ENCODE data around the gene GABRG3.

GABRG3 gene

DNA sequence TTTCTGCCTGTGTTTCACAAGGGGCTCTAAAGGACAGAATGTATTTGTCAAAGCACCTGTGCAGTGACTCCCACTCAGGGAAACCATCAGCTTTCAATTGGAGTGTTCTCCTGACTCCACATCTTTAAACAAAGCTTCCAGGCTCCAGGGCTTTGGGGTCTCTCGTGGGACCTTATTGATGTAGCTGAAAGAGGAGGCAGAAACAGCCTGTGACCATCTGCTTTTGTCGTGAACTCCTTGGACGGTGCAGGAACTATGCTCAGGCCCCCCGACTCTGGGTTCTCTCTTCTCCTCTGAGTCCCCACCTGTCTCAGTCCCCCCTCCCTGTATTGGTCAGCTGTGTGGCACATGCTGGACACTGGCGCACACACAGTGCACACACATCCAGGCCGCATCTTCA, 486.8 kb downstream of the GABRG3 start:
- no peak for DNase-seq (ENCODE audit: low read depth in 1 of 2, low spot score in 1 of 2)

DNA sequence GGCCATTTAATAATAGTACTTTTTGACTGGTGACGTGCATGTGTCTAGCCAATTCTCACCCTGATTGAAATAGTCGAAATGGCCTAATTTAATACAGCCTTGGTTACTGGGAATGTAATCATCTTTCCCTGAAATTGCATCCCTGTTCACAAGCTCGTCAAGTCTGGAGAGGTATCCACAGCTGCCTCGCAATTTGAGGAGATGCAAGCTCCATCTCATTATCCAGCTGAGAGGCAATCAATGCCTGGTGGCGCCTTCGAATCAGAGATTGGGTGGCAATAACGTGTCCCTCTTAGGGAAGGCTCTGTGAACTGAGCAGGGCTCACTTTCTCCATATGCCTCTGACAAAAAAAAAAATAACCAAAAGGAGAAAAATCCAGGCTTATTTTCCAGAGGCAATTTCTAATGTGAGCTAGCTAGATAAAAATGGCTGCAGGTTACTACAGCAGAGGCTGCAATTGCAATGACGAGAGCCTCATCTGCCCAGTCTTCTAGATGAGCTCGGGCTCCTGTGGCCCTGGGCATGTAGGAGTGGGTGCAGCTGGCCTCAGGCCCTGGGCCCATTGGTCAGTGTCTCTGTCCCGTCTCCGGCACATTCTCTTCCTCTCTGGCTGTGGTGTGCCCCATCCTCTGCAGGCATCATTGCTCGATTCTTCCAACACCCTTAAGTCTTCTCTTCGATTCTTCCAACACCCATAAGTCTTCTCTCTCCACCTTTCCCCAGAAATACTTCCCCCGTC, 487.5 kb downstream of the GABRG3 start:
- DNase-seq (ENCODE audit: low read depth in 1 of 2, low spot score in 1 of 2): no peak

DNA sequence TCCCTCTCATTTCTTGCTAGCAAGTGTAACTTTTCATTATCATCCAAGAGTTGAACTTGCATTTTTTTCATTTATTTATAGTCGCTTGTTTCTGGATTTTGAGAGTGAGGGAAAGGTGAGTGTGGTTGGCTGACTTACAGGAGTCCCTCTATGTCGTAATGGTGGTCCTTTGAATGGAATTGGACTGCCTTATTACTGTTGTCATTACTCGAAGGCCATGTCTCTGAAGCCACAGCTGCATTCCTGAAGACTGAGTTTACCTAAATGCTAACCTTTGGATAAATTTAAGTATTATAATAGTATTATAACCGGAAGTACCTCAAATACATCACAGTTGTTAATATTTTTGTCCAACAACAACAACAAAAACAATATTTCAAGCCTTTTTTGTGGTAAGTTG, 488.9 kb downstream of the GABRG3 start:
- DNase-seq (ENCODE audit: low read depth in 1 of 2, low spot score in 1 of 2): no peak

DNA sequence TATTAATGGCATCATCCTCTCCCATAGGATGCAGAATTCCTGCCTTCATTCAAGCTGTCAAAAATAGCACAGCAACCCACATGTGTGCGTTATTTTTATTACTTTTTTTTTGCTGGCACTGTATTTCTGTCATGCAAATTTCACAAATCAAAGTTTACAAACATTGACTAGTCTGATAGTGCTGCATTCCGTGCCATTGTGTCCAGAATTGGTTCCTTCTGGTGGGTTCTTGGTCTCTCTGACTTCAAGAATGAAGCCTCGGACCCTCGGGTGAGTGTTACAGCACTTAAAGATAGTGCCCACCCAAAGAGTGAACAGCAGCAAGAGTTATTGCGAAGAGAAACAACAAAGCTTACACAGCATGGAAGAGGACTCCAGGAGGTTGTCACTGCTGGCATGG, 490.2 kb downstream of the GABRG3 start:
- no peak for DNase-seq (ENCODE audit: low read depth in 1 of 2, low spot score in 1 of 2)

DNA sequence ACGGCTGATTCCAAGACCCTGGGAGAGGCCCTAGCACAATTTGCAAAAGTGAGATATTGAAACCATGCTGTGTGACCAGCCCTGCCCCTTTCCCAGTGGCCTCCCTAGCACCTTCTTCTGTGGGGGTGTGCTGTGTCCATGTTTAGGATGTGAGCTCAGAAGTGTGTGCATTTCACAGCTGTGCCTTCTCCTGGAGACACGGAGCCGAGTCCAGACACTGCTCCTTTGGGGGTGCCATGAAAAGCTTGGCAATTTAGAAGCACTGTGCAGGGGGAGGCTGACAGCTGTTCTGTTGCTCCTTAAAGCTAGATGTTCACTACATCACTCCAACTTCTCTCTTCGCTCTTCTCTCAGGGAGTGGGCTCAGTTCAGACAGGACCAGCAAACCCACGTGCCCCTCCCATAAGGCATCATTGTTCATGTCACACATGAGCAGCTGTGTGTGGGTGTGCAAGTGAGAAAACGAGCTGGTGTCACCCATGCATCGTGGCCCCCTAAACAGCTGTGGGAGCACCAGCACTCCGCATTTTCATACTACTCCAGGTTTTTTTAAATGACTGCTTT, 492.6 kb downstream of the GABRG3 start:
- no peak for DNase-seq (ENCODE audit: low read depth in 1 of 2, low spot score in 1 of 2)

DNA sequence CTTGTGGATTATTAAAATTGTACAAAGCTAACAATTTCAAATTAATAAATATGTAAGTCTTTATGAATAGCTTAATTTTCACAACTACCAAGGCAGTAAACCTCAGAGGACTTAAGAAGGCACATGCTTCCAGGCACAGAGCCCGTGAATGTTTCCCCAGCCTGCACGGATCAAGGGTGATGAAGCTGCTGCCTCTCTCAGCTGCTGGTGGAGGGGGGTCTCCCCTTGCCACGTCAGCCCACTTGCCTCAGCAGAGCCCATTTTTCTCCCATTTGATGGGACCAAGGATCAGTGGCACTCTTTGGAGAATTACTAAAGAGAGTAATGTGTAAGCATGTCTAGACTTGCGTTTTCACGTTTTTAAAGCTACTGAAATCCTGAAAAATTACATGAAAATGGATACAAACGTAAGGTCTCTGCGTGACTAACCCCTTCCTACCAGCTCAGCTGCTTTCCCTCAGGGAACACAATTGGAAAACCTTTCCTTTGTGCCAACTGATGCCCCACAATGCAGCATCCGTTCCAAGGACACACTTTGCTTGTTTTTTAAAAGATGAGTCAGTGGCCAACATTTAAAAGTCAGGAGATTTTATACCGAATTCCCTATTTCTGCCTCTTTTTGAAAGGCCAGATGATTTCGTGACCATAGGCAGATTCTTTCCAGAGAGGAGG, 494.1 kb downstream of the GABRG3 start:
- DNase-seq (ENCODE audit: low read depth in 1 of 2, low spot score in 1 of 2): no peak

DNA sequence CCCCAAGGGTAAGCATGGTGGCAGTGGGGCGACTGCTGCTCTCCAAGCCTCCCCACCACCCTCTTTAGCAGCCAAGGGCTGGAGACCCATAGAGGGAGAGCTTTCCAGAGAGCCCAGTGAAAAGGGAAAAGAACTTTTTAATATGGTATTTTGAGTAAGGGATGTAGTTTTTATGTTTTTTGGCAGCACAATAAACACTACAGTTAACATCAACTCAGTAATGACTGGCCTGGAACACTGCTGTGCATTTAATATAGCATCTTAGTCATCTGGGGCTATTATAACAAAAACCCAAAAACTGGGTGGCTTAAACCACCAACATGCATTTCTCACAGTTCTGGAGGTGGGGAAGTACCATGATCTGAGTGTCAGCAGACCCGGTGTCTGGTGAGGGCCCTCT, 495.8 kb downstream of the GABRG3 start:
- DNase-seq (ENCODE audit: low read depth in 1 of 2, low spot score in 1 of 2): no peak

DNA sequence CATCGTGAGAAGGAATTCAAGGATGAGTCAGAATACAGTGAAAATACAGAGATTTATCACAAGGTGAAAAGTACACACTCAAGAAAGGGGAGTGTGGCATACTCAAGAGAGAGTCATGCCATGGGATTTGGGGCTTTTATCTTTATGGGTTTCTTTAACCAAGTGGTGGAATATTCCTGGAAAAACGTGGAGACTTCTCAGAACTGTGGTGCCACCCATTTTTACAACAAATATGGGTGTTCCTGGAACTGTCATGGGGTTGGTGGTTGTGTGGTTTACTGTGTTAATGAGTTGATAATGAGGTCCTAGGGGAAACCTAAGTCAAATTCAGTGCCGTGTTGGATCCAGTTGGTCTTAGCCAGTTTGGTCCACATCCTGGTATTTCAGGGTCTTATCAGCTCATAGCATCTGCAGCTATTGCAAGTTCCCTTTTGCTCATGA, 497.2 kb downstream of the GABRG3 start:
- DNase-seq (ENCODE audit: low read depth in 1 of 2, low spot score in 1 of 2): no peak

DNA sequence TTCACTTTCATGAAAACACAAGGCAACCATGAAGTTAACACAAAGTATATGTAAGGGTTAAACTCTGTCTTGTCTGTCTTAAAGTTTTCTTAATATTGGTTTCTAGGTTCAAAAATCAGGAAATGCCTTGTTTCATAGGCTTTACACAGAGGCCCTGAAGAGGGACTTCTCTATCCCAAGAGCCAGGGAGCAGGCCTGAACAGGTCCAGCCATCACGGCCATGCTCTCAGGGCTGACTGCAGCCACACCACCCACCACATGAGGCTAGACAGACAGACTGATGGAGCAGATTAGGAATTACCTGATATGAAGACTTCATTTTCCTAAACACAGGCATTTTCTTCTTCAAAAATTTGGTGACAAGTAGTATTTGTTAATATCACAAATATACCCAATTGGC, 502.9 kb downstream of the GABRG3 start:
- no peak for DNase-seq (ENCODE audit: low read depth in 1 of 2, low spot score in 1 of 2)

DNA sequence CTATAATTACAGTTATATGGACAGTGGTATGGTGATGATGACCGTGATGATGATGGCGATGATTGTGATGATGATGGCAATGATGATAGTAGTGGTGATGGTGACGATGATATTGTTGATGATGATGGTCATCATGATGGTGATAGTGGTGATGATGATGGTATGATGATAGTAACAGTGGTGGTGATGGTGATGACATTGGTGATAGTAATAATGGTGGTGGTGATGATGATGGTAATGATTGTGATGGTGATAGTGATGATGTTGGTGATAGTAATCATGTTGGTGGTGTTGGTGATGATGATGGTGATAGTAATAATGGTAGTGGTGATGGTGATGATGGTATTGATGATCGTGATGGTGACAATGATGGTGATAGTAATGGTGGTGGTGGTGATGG, 504.4 kb downstream of the GABRG3 start:
- DNase-seq (ENCODE audit: low read depth in 1 of 2, low spot score in 1 of 2): no peak

DNA sequence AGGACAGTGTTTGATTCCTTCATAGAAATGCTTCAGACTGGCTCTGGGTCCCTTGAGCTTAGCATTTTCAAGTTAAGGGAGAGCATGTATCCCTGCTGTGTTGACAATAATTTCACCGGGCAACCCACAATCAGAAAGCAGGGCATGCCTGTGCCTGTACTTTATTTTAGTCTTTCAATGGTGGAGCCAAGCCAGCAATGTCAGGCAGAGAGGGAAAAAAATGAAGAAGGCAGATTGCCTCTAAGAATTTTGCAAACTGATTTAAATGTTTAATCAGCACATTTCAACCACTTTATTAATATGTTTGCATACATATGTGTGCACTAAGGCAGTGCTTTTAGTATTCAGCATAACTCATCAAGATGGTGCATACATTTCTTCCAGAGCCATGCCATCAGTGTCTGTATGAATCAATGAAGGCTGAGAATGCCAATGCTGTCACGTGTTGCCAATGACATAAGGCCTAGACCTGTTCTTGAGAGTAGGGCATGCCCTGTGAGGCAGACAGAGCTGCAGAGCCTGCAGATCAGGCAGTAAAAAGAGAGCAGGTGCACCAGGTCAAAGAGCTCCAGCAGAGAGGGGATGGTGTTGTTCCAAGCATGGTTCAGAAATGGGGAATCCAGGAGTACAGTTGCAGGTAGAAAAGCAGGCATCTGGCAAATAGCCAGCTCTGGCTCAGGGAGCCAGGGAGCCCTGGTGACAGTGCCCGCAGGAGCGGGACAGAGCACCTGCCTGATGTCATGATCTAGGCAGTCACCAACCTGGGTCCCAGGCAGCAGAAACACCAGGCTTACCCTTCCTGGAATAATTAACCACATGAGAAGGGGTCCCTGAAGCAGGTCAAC, 508.5 kb downstream of the GABRG3 start:
- no peak for DNase-seq (ENCODE audit: low read depth in 1 of 2, low spot score in 1 of 2)

DNA sequence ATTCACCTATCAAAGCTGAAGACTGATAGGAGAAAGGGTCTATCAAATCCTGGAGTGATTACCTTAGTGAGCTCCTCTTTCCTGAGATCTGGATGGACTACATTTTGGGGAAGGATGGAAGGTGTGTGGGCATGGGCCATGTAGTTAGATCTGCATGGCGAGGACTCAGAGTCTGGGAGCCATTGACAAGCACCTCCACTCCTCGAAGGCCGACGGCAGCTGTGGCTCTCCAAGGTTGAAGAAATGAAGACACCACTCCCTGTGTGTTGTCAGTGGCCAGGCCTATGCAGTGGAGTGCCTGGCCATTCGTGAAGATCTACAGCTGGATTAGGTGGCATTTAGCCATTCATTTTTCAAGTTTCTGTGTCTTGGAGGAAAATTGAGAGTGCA, 509.2 kb downstream of the GABRG3 start:
- DNase-seq (ENCODE audit: low read depth in 1 of 2, low spot score in 1 of 2): no peak

DNA sequence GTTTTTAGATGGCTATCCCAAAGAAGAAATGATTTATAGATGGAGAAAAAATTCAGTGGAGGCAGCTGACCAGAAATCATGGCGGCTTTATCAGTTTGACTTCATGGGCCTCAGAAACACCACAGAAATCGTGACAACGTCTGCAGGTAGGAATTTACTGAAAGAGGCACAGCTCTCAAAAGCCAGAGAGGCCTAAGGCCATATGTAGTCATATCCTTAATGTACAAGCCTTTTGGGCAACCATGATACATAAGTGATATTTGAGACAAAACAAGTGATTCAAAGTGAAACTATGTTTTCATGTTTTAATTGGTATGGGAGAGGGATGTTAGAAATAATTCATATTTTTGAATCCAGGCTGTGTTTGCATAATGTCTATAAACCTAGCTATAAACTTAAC, 509.7 kb downstream of the GABRG3 start:
- no peak for DNase-seq (ENCODE audit: low read depth in 1 of 2, low spot score in 1 of 2)

DNA sequence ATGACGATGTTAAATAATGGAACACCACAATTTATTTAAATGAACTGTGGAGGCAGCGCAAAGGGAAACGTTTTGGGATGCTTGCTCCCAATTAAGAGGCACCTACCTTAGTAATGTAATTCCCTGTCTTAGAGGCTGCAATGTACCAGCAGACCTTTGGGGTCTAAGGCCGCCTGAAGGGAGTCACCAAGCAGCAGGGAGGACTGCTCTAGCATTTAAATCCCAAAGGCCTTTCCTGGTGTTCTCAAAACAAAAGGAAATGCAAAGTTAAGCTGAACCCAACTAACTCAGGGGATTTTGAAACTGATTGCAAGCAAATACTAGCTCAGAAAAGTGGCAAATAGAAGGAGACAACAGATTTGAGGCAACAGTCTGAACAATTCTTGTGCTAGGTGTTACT, 510.8 kb downstream of the GABRG3 start:
- no peak for DNase-seq (ENCODE audit: low read depth in 1 of 2, low spot score in 1 of 2)

DNA sequence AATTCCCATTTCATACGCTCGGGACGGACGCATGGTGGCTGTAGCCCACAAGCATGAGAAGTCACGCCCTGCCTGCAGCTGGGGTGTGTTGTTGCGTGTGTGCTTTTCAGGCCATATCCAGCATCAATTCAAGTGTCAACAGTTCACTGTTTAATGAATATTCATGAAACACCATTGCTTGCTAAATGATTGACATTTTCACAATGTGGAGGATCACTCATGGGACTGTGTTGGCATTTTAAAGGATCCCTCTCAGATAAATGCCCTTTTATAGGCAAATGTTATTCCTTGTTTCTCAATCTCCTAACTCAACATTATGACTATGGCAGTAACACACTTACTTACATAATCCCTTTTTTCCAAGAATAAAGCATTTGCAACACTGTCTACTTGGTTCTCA, 511.3 kb downstream of the GABRG3 start:
- DNase-seq (ENCODE audit: low read depth in 1 of 2, low spot score in 1 of 2): no peak

DNA sequence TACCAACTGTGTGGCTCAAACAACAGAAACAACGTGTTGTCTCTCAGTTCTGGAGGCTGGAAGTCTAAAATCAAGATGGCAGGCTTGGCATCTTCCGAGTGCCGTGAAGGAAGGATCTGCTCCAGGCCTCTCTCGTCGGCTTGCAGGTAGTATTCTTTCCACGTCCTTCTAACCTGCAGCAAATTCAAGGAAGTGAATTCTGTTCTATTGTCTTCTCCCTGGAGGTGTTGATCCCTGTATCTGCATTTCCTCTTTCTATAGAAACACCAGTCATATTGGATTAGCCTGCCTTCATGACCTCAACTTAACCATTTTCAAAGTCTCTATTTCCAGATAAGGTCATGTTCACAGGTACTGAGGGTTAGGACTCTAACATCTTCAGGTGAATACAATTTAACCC, 512.1 kb downstream of the GABRG3 start:
- no peak for DNase-seq (ENCODE audit: low read depth in 1 of 2, low spot score in 1 of 2)

DNA sequence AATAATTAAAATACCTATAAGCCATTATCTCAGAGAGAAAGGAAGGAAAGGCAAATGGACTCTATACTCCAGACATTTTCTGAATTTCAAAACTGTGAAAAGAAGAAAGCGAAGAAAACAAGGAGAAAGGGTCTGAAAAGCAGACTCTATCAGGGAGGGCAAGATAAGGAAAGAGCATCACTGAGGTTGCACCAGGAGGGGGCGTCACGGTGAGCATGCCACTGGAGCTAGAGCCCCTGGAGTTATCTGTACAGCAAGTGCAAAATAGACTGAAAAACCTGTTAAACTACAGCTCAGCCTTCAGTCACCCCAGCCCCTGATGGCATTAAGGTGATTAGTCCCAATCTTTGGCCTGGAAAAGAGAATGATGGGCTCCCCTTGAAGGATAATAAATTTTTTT, 514.3 kb downstream of the GABRG3 start:
- DNase-seq (ENCODE audit: low read depth in 1 of 2, low spot score in 1 of 2): no peak

DNA sequence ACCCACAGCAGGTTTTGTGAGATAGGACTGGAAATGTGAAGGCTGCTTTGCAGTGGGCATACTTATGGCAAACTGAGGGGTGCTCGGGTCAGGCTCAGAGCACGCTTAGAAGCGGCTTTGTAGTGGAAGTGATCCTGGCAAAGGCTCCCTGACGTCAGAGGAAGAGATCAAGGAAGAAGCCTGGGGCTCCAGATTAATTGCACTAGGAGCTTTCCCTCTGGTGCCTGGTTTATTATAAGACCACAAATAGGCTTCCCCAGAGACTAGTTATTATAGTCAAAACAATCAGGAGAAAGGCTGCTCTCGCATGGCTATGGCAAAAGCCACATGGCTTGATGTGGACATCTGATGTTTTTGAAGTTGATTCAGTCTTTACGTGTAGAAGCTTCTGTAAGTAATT, 515.1 kb downstream of the GABRG3 start:
- no peak for DNase-seq (ENCODE audit: low read depth in 1 of 2, low spot score in 1 of 2)

DNA sequence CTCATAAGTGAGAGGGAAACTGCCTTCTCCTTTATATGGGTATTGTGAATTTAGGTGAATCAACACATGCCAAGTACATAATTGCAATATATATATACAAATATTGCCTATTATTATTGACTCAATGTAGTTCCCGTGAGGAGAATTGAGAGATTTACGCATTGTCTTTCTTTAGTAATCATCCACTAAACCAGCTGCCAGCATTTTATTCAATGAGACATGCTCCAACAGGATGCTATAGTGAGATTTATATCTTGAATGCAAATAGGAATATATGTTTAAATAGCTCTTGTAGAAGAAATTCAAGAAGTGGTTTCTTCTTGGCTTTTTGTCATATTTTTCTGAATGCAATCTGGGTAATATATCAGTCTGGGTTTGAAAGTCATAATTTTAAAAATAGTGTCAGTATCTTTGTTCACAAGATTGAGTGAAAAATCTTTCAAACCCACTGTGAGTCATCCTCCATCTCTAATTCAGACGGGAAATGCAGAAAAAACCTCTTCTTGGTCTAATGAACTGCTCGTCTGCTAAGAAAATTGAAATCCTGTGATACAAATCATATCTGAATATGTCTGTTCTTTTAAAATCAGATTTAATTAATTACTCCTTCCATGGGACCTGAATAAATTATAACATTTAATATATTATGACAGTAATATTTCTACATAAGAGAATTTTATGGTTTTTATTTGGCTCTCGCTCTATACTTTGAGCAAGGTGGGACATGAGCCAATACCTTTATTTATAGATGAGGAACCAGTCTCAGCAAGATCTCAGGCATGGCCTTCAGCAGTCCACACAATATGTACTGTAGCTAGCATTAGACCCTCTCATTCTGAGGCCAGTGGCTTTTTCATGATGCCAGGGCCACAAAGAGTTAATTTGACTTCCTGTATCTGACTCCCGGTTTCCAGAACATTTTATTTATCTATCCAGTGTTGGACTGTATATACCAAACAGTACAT, 516.0 kb downstream of the GABRG3 start:
- DNase-seq (ENCODE audit: low read depth in 1 of 2, low spot score in 1 of 2): no peak

DNA sequence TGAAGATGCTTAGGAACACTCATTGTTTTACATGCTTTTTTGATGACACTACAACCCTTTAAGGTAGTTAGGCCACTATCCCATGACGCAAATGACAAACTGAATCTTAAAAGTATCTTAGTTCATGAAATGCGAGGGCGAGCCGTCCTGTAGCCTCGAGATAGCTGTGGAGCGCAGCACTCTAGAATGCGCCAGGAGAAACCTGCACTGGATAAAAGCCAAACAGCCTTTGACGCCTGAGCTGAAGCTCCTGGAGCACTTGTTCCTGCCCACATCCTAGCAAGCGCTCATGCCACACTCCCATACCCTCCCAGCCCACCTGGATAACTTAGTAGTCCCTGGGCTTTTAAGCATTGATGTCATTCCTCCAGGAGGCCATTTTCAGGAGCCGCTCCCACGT, 516.9 kb downstream of the GABRG3 start:
- no peak for DNase-seq (ENCODE audit: low read depth in 1 of 2, low spot score in 1 of 2)
